ENCODE results near the gene RNF222. TPM values are rescaled to one million over a fixed set of nuclear protein-coding genes. Genes with fewer than 3 reads are reported as not detected.
A peak's percentile ranks its signal among the peaks of the same experiment; 100 is the strongest.

Gene RNF222, protein sequence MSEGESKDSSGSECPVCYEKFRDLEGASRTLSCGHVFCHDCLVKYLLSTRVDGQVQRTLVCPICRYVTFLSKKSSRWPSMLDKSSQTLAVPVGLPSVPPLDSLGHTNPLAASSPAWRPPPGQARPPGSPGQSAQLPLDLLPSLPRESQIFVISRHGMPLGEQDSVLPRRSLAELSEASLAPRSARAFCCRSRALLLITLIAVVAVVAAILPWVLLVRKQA
- under 1 TPM; 0.18 to 0.21 TPM for total RNA-seq

DNA sequence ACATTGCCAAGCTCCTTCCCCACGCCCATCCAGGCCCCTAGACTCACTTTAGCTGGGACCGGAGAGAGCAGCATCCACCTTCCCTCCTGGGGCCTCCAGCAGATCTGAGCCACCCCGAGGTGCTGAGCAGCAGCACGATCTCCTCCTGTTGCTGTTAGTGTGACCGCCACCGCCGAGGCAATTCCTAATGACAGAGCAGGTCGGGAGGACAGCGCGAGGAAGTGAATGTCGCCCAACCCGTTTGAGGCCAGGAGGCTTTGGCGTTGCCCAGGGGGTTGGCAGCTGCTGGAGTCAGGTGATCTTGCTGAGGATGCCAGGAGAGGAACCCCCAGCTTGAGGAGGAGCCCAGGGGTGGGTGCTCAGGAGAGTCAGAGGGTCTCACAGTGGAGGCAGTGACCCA, at the start of gene RNF222:
RNF222 (minus strand) TSS at position 192 of the 400 bp plus-strand sequence. CDS start 4,366 bp downstream, outside the sequence.
- ATAC-seq (no peak), DNase-seq (ENCODE audit: low spot score in 2 of 2) (peak in 1 of 2 donors; percentile 42)
- peak within 1 kb of the TSS in 1 of 2 donors; percentile 79 for H3K27ac Mint-ChIP-seq
- no peaks in the 10 kb centered on the region for H3K36me3 Mint-ChIP-seq
- H3K9me3 Mint-ChIP-seq = peaks cover 0 to 5% of the 10 kb centered on the region in 2 donors

DNA sequence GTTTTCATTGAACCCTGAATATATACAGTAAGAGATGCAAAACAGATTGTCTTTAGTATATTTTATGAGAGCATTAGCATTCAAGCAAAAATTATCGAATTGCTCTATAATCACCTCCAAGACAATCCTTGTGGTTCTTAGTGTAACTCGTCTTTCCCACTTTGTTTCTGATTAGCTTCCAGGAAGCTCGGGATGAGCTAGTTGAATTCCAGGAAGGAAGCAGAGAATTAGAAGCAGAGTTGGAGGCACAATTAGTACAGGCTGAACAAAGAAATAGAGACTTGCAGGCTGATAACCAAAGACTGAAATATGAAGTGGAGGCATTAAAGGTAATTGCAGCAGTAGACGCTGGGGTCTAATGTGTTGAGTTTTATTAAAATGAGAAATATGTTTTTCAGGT, 47.9 kb upstream of the RNF222 start:
- H3K36me3 Mint-ChIP-seq = peaks cover 5 to 13% of the 10 kb centered on the region in 2 donors
- DNase-seq (ENCODE audit: low spot score in 2 of 2) (no peak), ATAC-seq (no peak)
- no peaks in the 10 kb centered on the region for H3K9me3 Mint-ChIP-seq
- no peak overlapping the region for H3K27ac Mint-ChIP-seq

DNA sequence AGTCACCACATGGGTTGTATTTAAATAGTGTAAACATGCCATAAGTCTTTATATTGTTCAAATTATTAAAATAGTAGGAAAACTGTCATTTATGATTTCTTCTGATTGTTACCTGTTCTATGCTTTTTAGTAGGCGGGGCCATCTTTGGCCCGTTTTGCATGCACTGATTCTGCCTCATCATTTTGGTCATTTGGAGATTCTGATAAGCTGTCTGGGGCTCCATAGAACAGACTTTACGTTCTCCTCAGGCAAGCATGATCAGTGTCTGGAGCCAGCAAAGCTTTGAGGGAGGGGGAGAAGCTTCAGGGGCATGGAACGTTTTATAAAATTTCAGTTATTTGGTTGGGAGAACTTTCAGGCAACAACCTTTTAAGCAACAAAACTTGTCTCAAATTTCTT, 46.9 kb upstream of the RNF222 start:
- no peak overlapping the region for H3K27ac Mint-ChIP-seq
- DNase-seq (ENCODE audit: low spot score in 2 of 2) (no peak), ATAC-seq (no peak)
- no peaks in the 10 kb centered on the region for H3K9me3 Mint-ChIP-seq
- peaks cover 5 to 17% of the 10 kb centered on the region in 2 donors for H3K36me3 Mint-ChIP-seq

DNA sequence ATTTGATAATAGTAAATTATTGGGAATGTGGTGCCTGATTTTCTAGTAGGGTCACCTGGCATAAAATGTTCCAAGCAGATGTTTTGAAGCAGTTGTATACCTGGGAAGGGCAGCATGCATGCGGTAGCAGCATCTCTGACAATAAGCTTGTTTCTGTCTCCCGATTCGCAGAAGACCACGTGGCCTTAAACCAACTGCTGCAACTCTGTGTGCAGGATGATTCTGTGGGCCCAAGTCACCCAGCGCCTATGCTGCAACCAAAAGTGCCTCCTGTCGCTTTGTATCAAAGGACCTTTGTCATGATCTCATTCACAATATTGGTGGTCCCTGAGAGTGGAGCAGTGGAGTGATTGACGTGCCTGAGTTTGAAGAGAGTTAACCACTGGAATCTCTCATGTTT, 46.1 kb upstream of the RNF222 start:
- DNase-seq (ENCODE audit: low spot score in 2 of 2) (no peak), ATAC-seq (no peak)
- peaks cover 5 to 14% of the 10 kb centered on the region in 2 donors for H3K36me3 Mint-ChIP-seq
- no peaks in the 10 kb centered on the region for H3K9me3 Mint-ChIP-seq
- H3K27ac Mint-ChIP-seq = no peak overlapping the region

DNA sequence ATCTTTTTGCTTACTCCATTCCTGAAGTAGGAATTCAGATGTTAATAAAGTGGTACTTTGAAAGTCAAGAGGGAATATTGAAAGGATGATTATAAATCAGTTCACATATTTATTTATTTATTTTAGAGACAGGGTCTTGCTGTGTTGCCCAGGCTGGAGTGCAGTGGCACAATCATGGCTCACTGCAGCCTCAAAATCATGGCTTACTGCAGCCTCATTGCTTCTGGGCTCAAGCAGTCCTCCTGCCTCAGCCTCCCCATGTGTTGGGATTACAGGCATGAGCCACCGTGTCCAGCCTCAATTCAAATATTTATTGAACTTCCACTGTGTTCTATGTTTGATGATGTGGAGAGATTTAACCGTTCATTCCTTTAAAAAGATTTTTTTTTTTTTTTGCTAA, 44.7 kb upstream of the RNF222 start:
- Mint-ChIP-seq H3K27ac (no peak overlapping the region), H3K9me3 (no peaks in the 10 kb centered on the region), H3K36me3 (peaks cover 5 to 14% of the 10 kb centered on the region in 2 donors)
- DNase-seq (ENCODE audit: low spot score in 2 of 2) = no peak
- no peak for ATAC-seq

DNA sequence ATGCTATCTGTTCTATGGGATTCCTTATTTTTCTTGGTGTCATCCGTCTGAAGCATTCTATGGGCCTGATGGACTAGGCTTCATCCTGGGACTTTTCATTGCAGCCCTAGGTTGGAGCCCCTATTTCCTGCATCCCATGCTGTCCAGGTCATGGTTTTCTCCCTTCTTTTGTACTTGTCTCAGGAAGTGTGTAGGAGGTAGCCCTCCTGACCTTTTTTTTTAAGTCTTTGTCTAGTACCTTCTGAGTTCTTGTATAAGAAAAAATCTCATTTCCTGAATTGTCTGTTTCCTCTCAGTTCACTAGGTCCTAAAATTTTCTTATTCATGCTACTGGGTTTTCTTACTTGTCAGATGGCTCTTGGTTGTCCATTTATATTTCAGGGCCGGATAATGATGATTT, 44.1 kb upstream of the RNF222 start:
- Mint-ChIP-seq H3K27ac (peak overlapping the region in 1 of 2 donors; percentile 24), H3K36me3 (peaks cover 7 to 17% of the 10 kb centered on the region in 2 donors), H3K9me3 (no peaks in the 10 kb centered on the region)
- DNase-seq (ENCODE audit: low spot score in 2 of 2) (no peak), ATAC-seq (peak; percentile 20 to 40)

DNA sequence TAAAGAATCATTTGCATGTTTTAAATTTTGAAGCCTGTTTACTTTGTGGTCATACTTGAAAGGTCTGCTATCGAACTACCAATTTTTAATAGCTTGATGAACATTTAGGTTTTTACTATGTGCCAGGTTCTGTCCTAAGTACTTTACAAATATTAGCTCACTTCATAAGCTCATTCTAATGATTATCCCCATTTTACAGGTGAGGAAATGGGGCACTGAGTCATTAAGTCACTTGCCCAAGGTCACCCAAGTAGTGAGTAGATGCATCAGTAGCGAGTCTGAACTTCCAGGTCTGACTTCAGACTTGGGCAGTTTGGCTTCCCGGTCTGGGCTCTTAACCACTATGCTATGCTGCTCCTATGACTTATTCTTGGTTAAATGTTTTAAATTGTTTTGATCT, 42.1 kb upstream of the RNF222 start:
- H3K27ac Mint-ChIP-seq = peak overlapping the region in 1 of 2 donors; percentile 39
- H3K9me3 Mint-ChIP-seq = no peaks in the 10 kb centered on the region
- peaks cover 12 to 22% of the 10 kb centered on the region in 2 donors for H3K36me3 Mint-ChIP-seq
- ATAC-seq (no peak), DNase-seq (ENCODE audit: low spot score in 2 of 2) (no peak)

DNA sequence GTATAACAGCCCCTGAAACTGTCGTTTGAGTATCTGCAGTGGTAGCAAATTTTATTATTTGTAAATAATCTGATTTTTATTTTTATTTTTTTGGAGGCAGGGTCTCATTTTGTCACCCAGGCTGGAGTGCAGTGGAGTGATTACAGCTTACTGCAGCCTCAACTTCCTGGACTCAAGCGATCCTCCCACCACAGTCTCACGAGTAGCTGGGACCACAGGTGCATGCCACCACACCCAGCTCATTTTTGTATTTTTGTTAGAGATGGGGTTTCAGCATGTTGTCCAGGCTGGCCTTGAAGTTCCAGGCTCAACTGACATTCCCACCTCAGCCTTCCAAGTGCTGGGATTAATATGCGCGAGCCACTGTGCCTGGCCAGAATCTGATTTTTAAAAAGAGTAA, 40.8 kb upstream of the RNF222 start:
- no peak overlapping the region for H3K27ac Mint-ChIP-seq
- ATAC-seq (no peak), DNase-seq (ENCODE audit: low spot score in 2 of 2) (no peak)
- no peaks in the 10 kb centered on the region for H3K9me3 Mint-ChIP-seq
- peaks cover 8 to 16% of the 10 kb centered on the region in 2 donors for H3K36me3 Mint-ChIP-seq

DNA sequence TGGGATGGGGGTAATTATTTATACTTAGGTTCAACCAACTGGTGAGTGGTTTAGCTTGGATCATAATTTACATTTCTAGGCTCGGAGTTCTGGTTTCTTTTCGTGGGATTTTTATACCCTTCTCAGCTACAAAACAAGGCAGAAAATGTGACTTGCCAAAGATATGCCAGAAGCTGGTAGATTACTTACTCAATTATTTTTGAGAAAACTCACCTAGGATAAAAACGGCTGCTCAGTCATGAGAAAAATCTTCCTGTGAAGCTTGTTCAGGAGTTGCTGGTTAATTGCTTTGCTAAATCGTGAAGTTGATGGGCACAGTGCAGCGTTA, 39.2 kb upstream of the RNF222 start:
- ATAC-seq (no peak), DNase-seq (ENCODE audit: low spot score in 2 of 2) (no peak)
- Mint-ChIP-seq H3K27ac (peak overlapping the region; percentile 94 to 96), H3K36me3 (peaks cover 8 to 16% of the 10 kb centered on the region in 2 donors), H3K9me3 (no peaks in the 10 kb centered on the region)

DNA sequence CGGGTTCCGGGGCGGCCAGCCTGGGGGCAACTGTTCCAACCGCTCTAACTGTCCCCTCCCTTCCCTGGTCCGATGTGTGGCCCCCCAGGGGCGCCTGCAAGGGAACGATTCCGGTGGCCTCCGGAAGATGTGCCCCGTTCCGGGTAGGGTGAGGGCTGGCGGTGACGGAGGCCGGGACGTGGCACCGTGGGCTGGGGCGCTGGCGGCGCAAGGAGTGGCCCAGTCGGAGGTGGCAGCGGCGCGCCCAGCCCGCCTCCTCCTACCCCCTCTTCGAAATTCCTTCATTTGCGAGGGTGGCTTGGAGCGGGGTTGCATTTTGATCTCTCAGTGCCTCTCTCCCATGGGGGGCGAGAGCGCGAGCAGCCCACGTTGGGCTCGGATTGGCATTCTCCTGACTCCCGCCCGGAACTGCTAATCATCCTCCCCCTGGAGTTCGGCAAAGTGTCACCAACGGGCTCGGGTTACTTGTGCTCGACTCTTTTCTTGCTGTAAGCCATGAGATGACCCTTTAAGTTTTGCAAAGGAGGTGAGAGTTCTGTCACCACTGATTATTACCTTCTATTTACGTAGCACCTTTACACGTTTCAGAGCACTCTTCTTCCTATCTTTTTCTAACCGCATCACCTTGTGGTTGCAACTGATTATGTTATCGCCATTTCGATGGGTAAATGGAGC, 38.7 kb upstream of the RNF222 start:
- ATAC-seq = peak; percentile 73 to 74
- Mint-ChIP-seq H3K9me3 (no peaks in the 10 kb centered on the region), H3K36me3 (peaks cover 8 to 16% of the 10 kb centered on the region in 2 donors), H3K27ac (peak overlapping the region; percentile 94 to 96)
- peak; percentile 68 to 78 for DNase-seq (ENCODE audit: low spot score in 2 of 2)

DNA sequence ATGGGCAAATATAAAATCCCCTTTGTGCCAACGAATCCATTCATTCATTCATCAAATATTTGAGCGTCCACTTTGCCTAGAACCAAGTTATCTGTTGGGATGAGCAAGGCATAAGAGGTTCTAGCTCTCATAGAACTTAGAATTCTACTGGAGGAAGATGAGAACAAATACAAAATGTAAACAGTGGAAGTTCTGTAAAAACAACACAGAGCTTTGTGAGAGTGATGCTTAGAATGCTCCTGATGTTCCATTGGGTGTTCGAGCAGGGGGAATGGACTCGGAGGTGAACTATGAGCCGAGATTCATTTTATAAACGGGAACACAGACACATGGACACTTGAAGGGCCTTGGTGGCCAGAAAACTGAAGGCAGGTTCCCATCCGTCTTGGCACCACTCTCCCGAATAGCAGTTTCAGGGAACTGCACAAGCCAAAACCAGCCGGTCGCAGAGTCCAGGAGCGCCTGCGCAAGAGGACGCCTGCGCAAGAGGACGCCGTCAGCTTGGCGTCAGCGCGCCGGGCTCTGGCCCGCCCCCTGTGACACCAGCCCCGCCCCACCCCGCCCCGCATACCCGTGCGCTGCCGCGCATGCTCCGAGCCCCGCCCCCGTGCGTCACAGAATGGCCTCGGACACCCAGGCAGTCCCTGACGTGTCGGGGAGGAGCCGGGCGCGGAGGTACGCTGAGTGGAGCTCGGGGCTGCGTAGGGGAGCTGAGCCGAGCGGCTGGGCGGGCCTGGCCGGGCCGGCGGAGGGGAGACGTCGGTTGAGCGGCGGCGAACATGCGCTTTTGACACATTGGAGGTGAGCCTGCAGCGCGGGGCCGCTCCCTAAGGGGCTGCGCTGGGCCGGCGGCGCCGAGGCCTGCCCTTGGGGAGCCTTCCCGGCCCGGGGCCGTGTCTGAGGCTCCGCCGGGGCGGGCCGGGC, 37.9 kb upstream of the RNF222 start, which contains the start of gene NDEL1:
NDEL1 (plus strand) TSS at position 640 of the 924 bp plus-strand sequence. CDS start 8,388 bp downstream, outside the sequence.
- Mint-ChIP-seq H3K36me3 (peaks cover 8 to 16% of the 10 kb centered on the region in 2 donors), H3K27ac (peak within 1 kb of the TSS; percentile 94 to 96), H3K9me3 (no peaks in the 10 kb centered on the region)
- ATAC-seq = peak; percentile 97 to 98
- DNase-seq (ENCODE audit: low spot score in 2 of 2) = peak; percentile 99

DNA sequence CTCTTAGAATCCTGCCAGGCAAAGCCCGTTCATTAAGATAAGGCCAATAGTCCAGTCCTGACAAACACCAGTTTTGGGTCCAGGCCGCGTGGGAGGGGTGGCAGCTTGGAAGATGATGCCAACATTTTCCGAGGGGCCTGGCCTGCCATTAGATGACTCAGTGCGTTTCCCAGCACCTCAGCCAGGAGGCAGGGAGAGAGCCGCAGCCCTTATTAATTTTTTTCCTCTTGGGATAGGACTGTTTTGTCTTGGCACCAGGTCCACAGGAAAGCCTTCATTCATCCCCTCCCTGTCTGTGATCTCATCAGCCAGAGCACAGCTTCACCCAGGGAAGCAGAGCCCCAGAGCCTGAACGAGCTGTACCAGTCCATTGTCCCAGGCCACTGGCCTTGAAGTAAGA, 33.3 kb upstream of the RNF222 start:
- DNase-seq (ENCODE audit: low spot score in 2 of 2) (no peak), ATAC-seq (no peak)
- H3K27ac Mint-ChIP-seq = no peak overlapping the region
- H3K9me3 Mint-ChIP-seq = no peaks in the 10 kb centered on the region
- H3K36me3 Mint-ChIP-seq = no peaks in the 10 kb centered on the region

DNA sequence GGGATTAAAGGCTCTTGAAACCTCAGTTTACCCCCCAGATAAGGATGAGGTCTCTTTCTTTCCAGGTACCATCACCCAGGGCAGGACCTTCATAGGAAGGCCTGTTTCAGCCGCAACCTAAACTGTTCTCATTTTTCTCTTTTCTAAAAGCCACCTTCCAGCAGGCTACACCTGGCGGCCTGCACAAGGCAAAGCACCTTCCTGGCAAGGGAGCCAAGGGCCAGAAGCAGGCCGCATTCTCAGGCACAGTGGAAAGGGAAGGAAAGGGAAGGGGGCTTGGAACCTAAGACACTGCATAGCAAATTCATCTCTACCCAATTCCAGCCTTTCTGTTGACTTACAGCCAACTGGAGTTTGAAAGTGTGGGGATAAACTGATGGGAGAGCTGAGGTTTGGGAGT, 29.2 kb upstream of the RNF222 start:
- ATAC-seq = no peak
- peak overlapping the region in 1 of 2 donors; percentile 28 for H3K27ac Mint-ChIP-seq
- H3K36me3 Mint-ChIP-seq = no peaks in the 10 kb centered on the region
- DNase-seq (ENCODE audit: low spot score in 2 of 2) = no peak
- no peaks in the 10 kb centered on the region for H3K9me3 Mint-ChIP-seq

DNA sequence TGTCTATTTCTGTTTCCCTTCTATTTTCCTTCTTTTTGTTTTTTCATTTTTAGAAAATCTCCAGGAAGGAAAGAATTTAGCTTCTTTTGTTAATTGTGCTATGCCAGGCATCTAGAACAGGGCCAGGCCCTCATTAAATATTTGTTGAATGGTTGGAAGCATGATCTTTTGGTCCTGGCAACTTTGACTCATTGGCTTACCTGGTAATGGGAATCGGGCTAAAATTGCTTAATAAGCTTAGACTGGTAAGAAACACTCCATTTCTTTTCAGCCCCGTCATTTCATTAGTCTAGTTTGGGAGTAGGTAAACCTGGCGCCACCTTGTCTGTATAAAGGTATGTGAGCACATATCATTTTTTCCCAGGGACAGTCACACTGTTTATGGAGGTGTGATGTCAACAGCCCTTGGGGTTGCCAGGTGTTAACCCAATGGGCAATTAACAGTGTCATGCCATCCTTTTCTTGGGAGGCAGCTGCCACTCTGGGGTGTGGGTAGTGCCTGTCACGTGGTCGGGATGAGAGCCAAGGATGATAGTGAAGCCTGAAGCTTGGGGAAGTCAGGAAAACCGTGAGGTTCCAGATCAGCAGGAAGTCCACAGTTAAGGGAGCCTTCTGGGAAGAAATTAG, 28.6 kb upstream of the RNF222 start:
- H3K36me3 Mint-ChIP-seq = no peaks in the 10 kb centered on the region
- no peak overlapping the region for H3K27ac Mint-ChIP-seq
- DNase-seq (ENCODE audit: low spot score in 2 of 2) (no peak), ATAC-seq (no peak)
- H3K9me3 Mint-ChIP-seq = no peaks in the 10 kb centered on the region

DNA sequence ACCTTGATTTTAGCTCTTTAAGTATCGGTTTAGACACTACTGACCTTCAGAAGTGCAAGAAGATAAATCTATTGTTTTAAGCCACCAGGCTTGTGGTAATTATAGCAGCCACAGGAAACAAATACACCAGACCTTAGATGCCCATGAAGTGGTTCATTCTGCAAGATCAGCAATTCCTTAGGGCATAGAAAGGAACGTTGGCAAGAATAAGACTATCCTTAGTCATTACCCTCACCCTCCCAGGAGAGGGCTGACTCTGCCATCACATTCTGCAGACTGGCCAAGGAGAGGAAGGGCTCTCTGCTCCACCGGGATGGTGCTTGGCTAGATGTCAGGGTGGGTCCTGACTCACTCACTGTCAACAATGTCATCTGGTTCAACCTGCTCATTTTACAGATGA, 23.9 kb upstream of the RNF222 start:
- no peak for ATAC-seq
- Mint-ChIP-seq H3K9me3 (no peaks in the 10 kb centered on the region), H3K36me3 (no peaks in the 10 kb centered on the region), H3K27ac (no peak overlapping the region)
- DNase-seq (ENCODE audit: low spot score in 2 of 2) = no peak

DNA sequence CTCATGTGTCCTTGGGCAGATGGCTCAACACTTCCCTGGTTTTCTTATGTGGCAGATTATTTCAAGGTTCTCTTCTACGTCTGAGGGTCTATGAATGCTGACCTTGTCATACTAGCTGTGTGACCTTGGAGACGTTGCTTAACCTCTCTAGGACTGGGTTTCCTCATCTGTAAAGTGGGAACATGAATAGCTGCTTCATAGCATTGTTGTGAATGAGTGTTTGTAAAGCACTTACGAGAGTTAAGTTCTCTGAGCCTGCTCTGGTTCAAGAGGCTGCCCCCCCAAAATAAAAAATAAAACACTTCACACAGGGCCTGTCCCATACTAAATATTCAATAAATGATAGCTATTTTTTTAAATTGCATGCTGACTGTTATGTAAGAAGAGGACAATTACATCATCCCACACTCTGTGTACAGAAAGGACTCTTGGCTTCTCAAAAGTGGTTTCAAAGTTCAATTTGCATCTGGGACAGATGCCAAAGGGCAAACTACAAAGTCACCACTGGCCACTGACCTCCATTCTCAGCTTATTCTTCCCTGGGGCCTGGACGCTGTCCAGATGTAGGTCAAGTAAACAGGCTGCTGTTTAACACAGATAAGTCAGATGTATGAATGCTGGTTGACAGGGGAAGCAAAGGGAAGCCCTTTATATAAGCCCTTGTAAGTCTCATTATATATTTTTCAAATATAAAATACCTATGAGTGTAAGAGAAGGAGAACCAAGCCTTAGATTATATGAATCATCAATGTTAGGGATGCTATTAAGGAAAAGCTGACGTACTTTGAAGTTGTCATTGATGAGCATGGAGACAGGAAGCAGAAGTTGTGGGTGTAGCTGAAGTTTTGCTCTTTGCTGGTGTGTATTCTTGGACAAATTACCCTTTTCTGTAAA, 22.7 kb upstream of the RNF222 start:
- Mint-ChIP-seq H3K27ac (no peak overlapping the region), H3K36me3 (no peaks in the 10 kb centered on the region), H3K9me3 (no peaks in the 10 kb centered on the region)
- DNase-seq (ENCODE audit: low spot score in 2 of 2) (no peak), ATAC-seq (no peak)
